ENCODE results near the gene ARMC2. TPM values are rescaled to one million over a fixed set of nuclear protein-coding genes. Genes with fewer than 3 reads are reported as not detected.

ARMC2 gene
- total RNA-seq, 6 experiments from 2014 or later, result 1.8 to 3.6 (median 2.7) TPM

DNA sequence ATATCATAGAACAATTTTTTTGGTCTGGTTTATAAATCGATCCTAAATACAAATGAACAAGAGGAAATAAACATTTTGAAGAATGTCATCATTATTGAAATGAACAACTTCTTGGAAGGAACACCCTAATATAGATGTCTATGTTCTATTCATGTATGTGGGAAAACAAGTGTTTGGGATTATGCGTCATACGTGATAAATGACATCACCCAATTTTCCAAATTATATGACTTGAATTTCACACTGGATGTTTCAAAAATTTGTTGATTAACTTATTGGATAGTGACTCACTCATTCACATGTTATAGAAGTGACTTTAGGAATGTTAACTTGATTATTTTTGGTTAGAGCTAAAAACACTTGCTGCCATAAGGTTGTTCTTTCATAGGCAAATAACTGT, 18.6 kb downstream of the ARMC2 start:
- no peak for DNase-seq

GRCh38 chr6:108868647-108869046, 20.4 kb downstream of the ARMC2 start:
- H3K4me3 Mint-ChIP-seq, result no peak overlapping the region
- H3K9me3 Mint-ChIP-seq, result no peaks in the 10 kb centered on the region
- H3K27me3 Mint-ChIP-seq (ENCODE audit: insufficient read depth), result peaks cover 3% of the 10 kb centered on the region
- H3K4me1 Mint-ChIP-seq (ENCODE audit: low read depth), result peaks cover 12% of the 10 kb centered on the region
- no peak for DNase-seq
- TF ChIP-seq, protein P1, sequence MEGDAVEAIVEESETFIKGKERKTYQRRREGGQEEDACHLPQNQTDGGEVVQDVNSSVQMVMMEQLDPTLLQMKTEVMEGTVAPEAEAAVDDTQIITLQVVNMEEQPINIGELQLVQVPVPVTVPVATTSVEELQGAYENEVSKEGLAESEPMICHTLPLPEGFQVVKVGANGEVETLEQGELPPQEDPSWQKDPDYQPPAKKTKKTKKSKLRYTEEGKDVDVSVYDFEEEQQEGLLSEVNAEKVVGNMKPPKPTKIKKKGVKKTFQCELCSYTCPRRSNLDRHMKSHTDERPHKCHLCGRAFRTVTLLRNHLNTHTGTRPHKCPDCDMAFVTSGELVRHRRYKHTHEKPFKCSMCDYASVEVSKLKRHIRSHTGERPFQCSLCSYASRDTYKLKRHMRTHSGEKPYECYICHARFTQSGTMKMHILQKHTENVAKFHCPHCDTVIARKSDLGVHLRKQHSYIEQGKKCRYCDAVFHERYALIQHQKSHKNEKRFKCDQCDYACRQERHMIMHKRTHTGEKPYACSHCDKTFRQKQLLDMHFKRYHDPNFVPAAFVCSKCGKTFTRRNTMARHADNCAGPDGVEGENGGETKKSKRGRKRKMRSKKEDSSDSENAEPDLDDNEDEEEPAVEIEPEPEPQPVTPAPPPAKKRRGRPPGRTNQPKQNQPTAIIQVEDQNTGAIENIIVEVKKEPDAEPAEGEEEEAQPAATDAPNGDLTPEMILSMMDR (IDR thresholded peaks at IDR 0.05), result no peak
- no peak overlapping the region for H3K27ac Mint-ChIP-seq
- peaks cover 4% of the 10 kb centered on the region for H3K36me3 Mint-ChIP-seq (ENCODE audit: low read depth)

More for the DNA sequence above, 18.6 kb downstream of the ARMC2 start:
- no peak overlapping the region for H3K27ac Mint-ChIP-seq
- H3K9me3 Mint-ChIP-seq, result no peaks in the 10 kb centered on the region
- no peak overlapping the region for H3K4me3 Mint-ChIP-seq
- peaks cover 4% of the 10 kb centered on the region for H3K4me1 Mint-ChIP-seq (ENCODE audit: low read depth)
- peaks cover 3% of the 10 kb centered on the region for H3K27me3 Mint-ChIP-seq (ENCODE audit: insufficient read depth)
- TF ChIP-seq, protein P1 (IDR thresholded peaks at IDR 0.05), result no peak
- peaks cover 4% of the 10 kb centered on the region for H3K36me3 Mint-ChIP-seq (ENCODE audit: low read depth)

GRCh38 chr6:108869876-108870275, 21.7 kb downstream of the ARMC2 start:
- H3K36me3 Mint-ChIP-seq (ENCODE audit: low read depth), result no peaks in the 10 kb centered on the region
- no peak for DNase-seq
- no peak overlapping the region for H3K27ac Mint-ChIP-seq
- no peak overlapping the region for H3K4me3 Mint-ChIP-seq
- peaks cover 3% of the 10 kb centered on the region for H3K27me3 Mint-ChIP-seq (ENCODE audit: insufficient read depth)
- TF ChIP-seq, protein P1 (IDR thresholded peaks at IDR 0.05), result no peak
- peaks cover 21% of the 10 kb centered on the region for H3K4me1 Mint-ChIP-seq (ENCODE audit: low read depth)
- no peaks in the 10 kb centered on the region for H3K9me3 Mint-ChIP-seq

- Mint-ChIP-seq H3K36me3 (ENCODE audit: low read depth) (no peaks in the 10 kb centered on the region), H3K9me3 (no peaks in the 10 kb centered on the region), H3K4me1 (ENCODE audit: low read depth) (peaks cover 26% of the 10 kb centered on the region), H3K4me3 (no peak overlapping the region), H3K27me3 (ENCODE audit: insufficient read depth) (peaks cover 3% of the 10 kb centered on the region), H3K27ac (no peak overlapping the region)
- no peak for DNase-seq
- TF ChIP-seq, protein P1 (IDR thresholded peaks at IDR 0.05), result no peak
Observed at GRCh38 chr6:108870357-108870756, 22.1 kb downstream of the ARMC2 start.

GRCh38 chr6:108872141-108872557, 23.9 kb downstream of the ARMC2 start:
- TF ChIP-seq, protein P1 (IDR thresholded peaks at IDR 0.05), result no peak
- H3K27ac Mint-ChIP-seq, result peak overlapping the region; percentile 6; the same call in 1 of the 2 replicates
- H3K4me1 Mint-ChIP-seq (ENCODE audit: low read depth), result peaks cover 34% of the 10 kb centered on the region
- H3K36me3 Mint-ChIP-seq (ENCODE audit: low read depth), result no peaks in the 10 kb centered on the region
- no peaks in the 10 kb centered on the region for H3K9me3 Mint-ChIP-seq
- H3K27me3 Mint-ChIP-seq (ENCODE audit: insufficient read depth), result peaks cover 3% of the 10 kb centered on the region
- DNase-seq, result no peak
- H3K4me3 Mint-ChIP-seq, result no peak overlapping the region

GRCh38 chr6:108872575-108872974, 24.4 kb downstream of the ARMC2 start:
- Mint-ChIP-seq H3K27me3 (ENCODE audit: insufficient read depth) (peaks cover 3% of the 10 kb centered on the region), H3K36me3 (ENCODE audit: low read depth) (no peaks in the 10 kb centered on the region), H3K4me1 (ENCODE audit: low read depth) (peaks cover 39% of the 10 kb centered on the region), H3K9me3 (no peaks in the 10 kb centered on the region), H3K27ac (peak overlapping the region; percentile 6; the same call in 1 of the 2 replicates), H3K4me3 (no peak overlapping the region)
- TF ChIP-seq, protein P1 (IDR thresholded peaks at IDR 0.05), result no peak
- DNase-seq, result no peak

Measured in HFFc6 (cell line).